T-helper 1 cell treated with Interleukin-12 subunit alpha and Interleukin-12 subunit beta and Interleukin-4 antibody, amounts not matched to agents 30 μg/mL and 1 μg/mL, for 36 hours (primary cell): ENCODE data around the gene WRAP73.

ENCODE experiments used
- H3K27ac Mint-ChIP-seq: one replicate; pipeline ENCODE4 v1.8.0; 2021; ENCODE audit warnings: mild to moderate bottlenecking, mixed read lengths
- H3K27me3 Mint-ChIP-seq: one replicate; pipeline ENCODE4 v1.8.0; 2021; ENCODE audit warnings: low read depth, mixed read lengths
- H3K36me3 Mint-ChIP-seq: one replicate; pipeline ENCODE4 v1.8.0; 2021; ENCODE audit warnings: low read depth, mixed read lengths
- H3K4me1 Mint-ChIP-seq: one replicate; pipeline ENCODE4 v1.8.0; 2021; ENCODE audit warnings: low read depth, mixed read lengths
- H3K4me3 Mint-ChIP-seq: one replicate; pipeline ENCODE4 v1.8.0; 2021; ENCODE audit warnings: mild to moderate bottlenecking, moderate library complexity, mixed read lengths
- H3K9me3 Mint-ChIP-seq: one replicate; pipeline ENCODE4 v1.8.0; 2021; ENCODE audit warnings: mixed read lengths

WRAP73 gene

GRCh38 chr1:3603571-3604467 is 46.1 kb downstream of the WRAP73 start:
- H3K4me1 Mint-ChIP-seq = no peaks in the 10 kb centered on the region
- no peaks in the 10 kb centered on the region for H3K27me3 Mint-ChIP-seq
- no peak overlapping the region for H3K27ac Mint-ChIP-seq
- H3K4me3 Mint-ChIP-seq = no peak overlapping the region
- H3K36me3 Mint-ChIP-seq = no peaks in the 10 kb centered on the region
- no peaks in the 10 kb centered on the region for H3K9me3 Mint-ChIP-seq

GRCh38 chr1:3603156-3603555 is 46.7 kb downstream of the WRAP73 start:
- H3K4me3 Mint-ChIP-seq = no peak overlapping the region
- no peaks in the 10 kb centered on the region for H3K36me3 Mint-ChIP-seq
- H3K27me3 Mint-ChIP-seq = no peaks in the 10 kb centered on the region
- no peak overlapping the region for H3K27ac Mint-ChIP-seq
- H3K9me3 Mint-ChIP-seq = no peaks in the 10 kb centered on the region
- H3K4me1 Mint-ChIP-seq = no peaks in the 10 kb centered on the region

GRCh38 chr1:3602375-3602774 is 47.5 kb downstream of the WRAP73 start:
- Mint-ChIP-seq H3K9me3 (no peaks in the 10 kb centered on the region), H3K27me3 (peaks cover 3% of the 10 kb centered on the region), H3K4me3 (no peak overlapping the region), H3K36me3 (no peaks in the 10 kb centered on the region), H3K4me1 (peaks cover 5% of the 10 kb centered on the region), H3K27ac (no peak overlapping the region)

- Mint-ChIP-seq H3K9me3 (no peaks in the 10 kb centered on the region), H3K27me3 (peaks cover 3% of the 10 kb centered on the region), H3K36me3 (no peaks in the 10 kb centered on the region), H3K27ac (no peak overlapping the region), H3K4me1 (peaks cover 7% of the 10 kb centered on the region), H3K4me3 (no peak overlapping the region)
Measured at GRCh38 chr1:3601743-3602142, 48.2 kb downstream of the WRAP73 start.

GRCh38 chr1:3600354-3600753 is 49.5 kb downstream of the WRAP73 start:
- H3K9me3 Mint-ChIP-seq = no peaks in the 10 kb centered on the region
- no peak overlapping the region for H3K4me3 Mint-ChIP-seq
- H3K27me3 Mint-ChIP-seq = peaks cover 3% of the 10 kb centered on the region
- H3K4me1 Mint-ChIP-seq = peaks cover 7% of the 10 kb centered on the region
- H3K27ac Mint-ChIP-seq = no peak overlapping the region
- H3K36me3 Mint-ChIP-seq = no peaks in the 10 kb centered on the region

GRCh38 chr1:3599816-3600215 is 50.1 kb downstream of the WRAP73 start:
- no peaks in the 10 kb centered on the region for H3K9me3 Mint-ChIP-seq
- H3K27ac Mint-ChIP-seq = no peak overlapping the region
- H3K4me1 Mint-ChIP-seq = peaks cover 7% of the 10 kb centered on the region
- H3K36me3 Mint-ChIP-seq = no peaks in the 10 kb centered on the region
- no peak overlapping the region for H3K4me3 Mint-ChIP-seq
- H3K27me3 Mint-ChIP-seq = peaks cover 3% of the 10 kb centered on the region

GRCh38 chr1:3599286-3599811 is 50.6 kb downstream of the WRAP73 start:
- Mint-ChIP-seq H3K27me3 (peaks cover 3% of the 10 kb centered on the region), H3K36me3 (no peaks in the 10 kb centered on the region), H3K4me1 (peaks cover 7% of the 10 kb centered on the region), H3K27ac (no peak overlapping the region), H3K4me3 (no peak overlapping the region), H3K9me3 (no peaks in the 10 kb centered on the region)

- Mint-ChIP-seq H3K36me3 (no peaks in the 10 kb centered on the region), H3K4me3 (no peak overlapping the region), H3K27me3 (peaks cover 3% of the 10 kb centered on the region), H3K27ac (no peak overlapping the region), H3K9me3 (no peaks in the 10 kb centered on the region), H3K4me1 (peaks cover 7% of the 10 kb centered on the region)
Measured at GRCh38 chr1:3598522-3599285, 51.2 kb downstream of the WRAP73 start.

GRCh38 chr1:3598051-3598491 is 51.8 kb downstream of the WRAP73 start:
- peaks cover 7% of the 10 kb centered on the region for H3K4me1 Mint-ChIP-seq
- no peak overlapping the region for H3K27ac Mint-ChIP-seq
- H3K9me3 Mint-ChIP-seq = no peaks in the 10 kb centered on the region
- no peak overlapping the region for H3K4me3 Mint-ChIP-seq
- no peaks in the 10 kb centered on the region for H3K36me3 Mint-ChIP-seq
- H3K27me3 Mint-ChIP-seq = peaks cover 3% of the 10 kb centered on the region

GRCh38 chr1:3597599-3597964 is 52.3 kb downstream of the WRAP73 start:
- H3K4me3 Mint-ChIP-seq = no peak overlapping the region
- H3K9me3 Mint-ChIP-seq = no peaks in the 10 kb centered on the region
- H3K4me1 Mint-ChIP-seq = peaks cover 7% of the 10 kb centered on the region
- H3K27ac Mint-ChIP-seq = no peak overlapping the region
- peaks cover 3% of the 10 kb centered on the region for H3K27me3 Mint-ChIP-seq
- H3K36me3 Mint-ChIP-seq = no peaks in the 10 kb centered on the region

GRCh38 chr1:3596663-3597598 is 53.0 kb downstream of the WRAP73 start:
- H3K27ac Mint-ChIP-seq = no peak overlapping the region
- H3K36me3 Mint-ChIP-seq = no peaks in the 10 kb centered on the region
- H3K9me3 Mint-ChIP-seq = no peaks in the 10 kb centered on the region

GRCh38 chr1:3595949-3596348 is 54.0 kb downstream of the WRAP73 start:
- Mint-ChIP-seq H3K4me3 (no peak overlapping the region), H3K4me1 (peaks cover 7% of the 10 kb centered on the region), H3K27me3 (peaks cover 3% of the 10 kb centered on the region), H3K9me3 (no peaks in the 10 kb centered on the region), H3K27ac (no peak overlapping the region), H3K36me3 (no peaks in the 10 kb centered on the region)

More at GRCh38 chr1:3596663-3597598, 53.0 kb downstream of the WRAP73 start:
- peaks cover 3% of the 10 kb centered on the region for H3K27me3 Mint-ChIP-seq
- H3K4me1 Mint-ChIP-seq = peaks cover 7% of the 10 kb centered on the region
- H3K4me3 Mint-ChIP-seq = no peak overlapping the region

- H3K4me1 Mint-ChIP-seq = peaks cover 7% of the 10 kb centered on the region
- H3K36me3 Mint-ChIP-seq = no peaks in the 10 kb centered on the region
- no peak overlapping the region for H3K27ac Mint-ChIP-seq
- H3K4me3 Mint-ChIP-seq = no peak overlapping the region
- H3K9me3 Mint-ChIP-seq = no peaks in the 10 kb centered on the region
- peaks cover 3% of the 10 kb centered on the region for H3K27me3 Mint-ChIP-seq
Measured at GRCh38 chr1:3594706-3595377, 55.1 kb downstream of the WRAP73 start.
